Suprapubic skin (tissue), 3 donors: ENCODE measurements around the gene PCNX2.

Experiments used
- CTCF ChIP-seq, 2 donors: fragments of 200-600 bp in 1 of 2; fragments of 450-650 bp in 1 of 2; sonication (generic) in 1 of 2; IDR thresholded peaks; one replicate each; pipeline ENCODE4 v1.5.1; 2016 to 2019; ENCODE audit warnings: antibody characterized with exemption in 2 of 2, mild to moderate bottlenecking in 1 of 2, moderate library complexity in 1 of 2
- EP300 ChIP-seq: sonication (generic); formaldehyde crosslinking; IDR thresholded peaks from one replicate; pipeline ENCODE4 v1.6.1; 2017; ENCODE audit warnings: antibody characterized with exemption

GRCh38 chr1:232969799-232970198, 325.7 kb downstream of the PCNX2 start:
- TF ChIP-seq EP300 (no peak), CTCF (IDR thresholded peaks at IDR 0.05) (no peak)
